ENCODE data around the gene TRIM26. TPM values are rescaled to one million over a fixed set of nuclear protein-coding genes. Genes with fewer than 3 reads are reported as not detected.

Gene TRIM26
- total RNA-seq, 1 donor, result 17.8 TPM

Other genes starting within 250 kb of the TRIM26 start
- gene POLR1H, start 152.1 kb downstream of the TRIM26 start, total RNA-seq, result 88.1 TPM
- gene PPP1R11, start 146.2 kb downstream of the TRIM26 start, total RNA-seq, result 16.7 TPM
- not detected for gene RNF39, start 137.6 kb downstream of the TRIM26 start, total RNA-seq
- gene TRIM31, start 100.3 kb downstream of the TRIM26 start, total RNA-seq, result not detected
- under 0.01 TPM for gene TRIM40, start 77.3 kb downstream of the TRIM26 start, total RNA-seq
- gene TRIM10, start 52.2 kb downstream of the TRIM26 start, total RNA-seq, result under 0.01 TPM
- not detected for gene TRIM15, start 49.9 kb downstream of the TRIM26 start, total RNA-seq
- gene TRIM39, start 113.5 kb upstream of the TRIM26 start, total RNA-seq, result 11.8 TPM
- 32.6 TPM for gene RPP21, start 131.8 kb upstream of the TRIM26 start, total RNA-seq

Data from hematopoietic multipotent progenitor cell (in vitro differentiated cells).